NCI-H774 (cell line): ENCODE results near the gene IRAK1.

ENCODE experiments used
- DNase-seq: peaks from one replicate; lab custom pipeline; 2025; lab: John Stamatoyannopoulos, UW

Gene IRAK1

GRCh38 chrX:154040307-154040756, 20.6 kb upstream of the IRAK1 start:
- no peak for DNase-seq

- DNase-seq, result no peak
Observed at GRCh38 chrX:154039577-154039976, 19.9 kb upstream of the IRAK1 start.

- no peak for DNase-seq
Observed at GRCh38 chrX:154038656-154039055, 19.0 kb upstream of the IRAK1 start.

- DNase-seq, result no peak
Observed at GRCh38 chrX:154037754-154038153, 18.1 kb upstream of the IRAK1 start.

- no peak for DNase-seq
Observed at GRCh38 chrX:154036513-154036912, 16.8 kb upstream of the IRAK1 start.

- no peak for DNase-seq
Observed at GRCh38 chrX:154033848-154034247, 14.1 kb upstream of the IRAK1 start.

GRCh38 chrX:154032653-154033052, 13.0 kb upstream of the IRAK1 start:
- no peak for DNase-seq

- no peak for DNase-seq
Observed at GRCh38 chrX:154032160-154032559, 12.5 kb upstream of the IRAK1 start.

GRCh38 chrX:154030715-154031305, 11.1 kb upstream of the IRAK1 start:
- no peak for DNase-seq

GRCh38 chrX:154030266-154030665, 10.6 kb upstream of the IRAK1 start:
- no peak for DNase-seq

GRCh38 chrX:154029439-154029838, 9.7 kb upstream of the IRAK1 start:
- no peak for DNase-seq

- DNase-seq, result no peak
Observed at GRCh38 chrX:154028502-154029184, 8.9 kb upstream of the IRAK1 start.

- no peak for DNase-seq
Observed at GRCh38 chrX:154027986-154028385, 8.3 kb upstream of the IRAK1 start.

- no peak for DNase-seq
Observed at GRCh38 chrX:154027022-154027402, 7.3 kb upstream of the IRAK1 start.

- no peak for DNase-seq
Observed at GRCh38 chrX:154026136-154027021, 6.7 kb upstream of the IRAK1 start.

- no peak for DNase-seq
Observed at GRCh38 chrX:154025230-154025629, 5.5 kb upstream of the IRAK1 start.

GRCh38 chrX:154024271-154024670, 4.6 kb upstream of the IRAK1 start:
- DNase-seq, result no peak

- DNase-seq, result no peak
Observed at GRCh38 chrX:154023276-154024000, 3.7 kb upstream of the IRAK1 start.

GRCh38 chrX:154022108-154022507, 2.4 kb upstream of the IRAK1 start:
- no peak for DNase-seq

GRCh38 chrX:154021131-154021611, 1.5 kb upstream of the IRAK1 start:
- no peak for DNase-seq

GRCh38 chrX:154020536-154021115, 924 bp upstream of the IRAK1 start:
- DNase-seq, result no peak
